Amniotic epithelial cell (primary cell): Measurements from ENCODE around the gene FUT7.

Experiments used
- DNase-seq: peaks from one replicate; pipeline ENCODE4 v3.0.0-alpha.2; 2010; ENCODE audit warnings: low read depth

Gene FUT7, protein sequence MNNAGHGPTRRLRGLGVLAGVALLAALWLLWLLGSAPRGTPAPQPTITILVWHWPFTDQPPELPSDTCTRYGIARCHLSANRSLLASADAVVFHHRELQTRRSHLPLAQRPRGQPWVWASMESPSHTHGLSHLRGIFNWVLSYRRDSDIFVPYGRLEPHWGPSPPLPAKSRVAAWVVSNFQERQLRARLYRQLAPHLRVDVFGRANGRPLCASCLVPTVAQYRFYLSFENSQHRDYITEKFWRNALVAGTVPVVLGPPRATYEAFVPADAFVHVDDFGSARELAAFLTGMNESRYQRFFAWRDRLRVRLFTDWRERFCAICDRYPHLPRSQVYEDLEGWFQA

DNA sequence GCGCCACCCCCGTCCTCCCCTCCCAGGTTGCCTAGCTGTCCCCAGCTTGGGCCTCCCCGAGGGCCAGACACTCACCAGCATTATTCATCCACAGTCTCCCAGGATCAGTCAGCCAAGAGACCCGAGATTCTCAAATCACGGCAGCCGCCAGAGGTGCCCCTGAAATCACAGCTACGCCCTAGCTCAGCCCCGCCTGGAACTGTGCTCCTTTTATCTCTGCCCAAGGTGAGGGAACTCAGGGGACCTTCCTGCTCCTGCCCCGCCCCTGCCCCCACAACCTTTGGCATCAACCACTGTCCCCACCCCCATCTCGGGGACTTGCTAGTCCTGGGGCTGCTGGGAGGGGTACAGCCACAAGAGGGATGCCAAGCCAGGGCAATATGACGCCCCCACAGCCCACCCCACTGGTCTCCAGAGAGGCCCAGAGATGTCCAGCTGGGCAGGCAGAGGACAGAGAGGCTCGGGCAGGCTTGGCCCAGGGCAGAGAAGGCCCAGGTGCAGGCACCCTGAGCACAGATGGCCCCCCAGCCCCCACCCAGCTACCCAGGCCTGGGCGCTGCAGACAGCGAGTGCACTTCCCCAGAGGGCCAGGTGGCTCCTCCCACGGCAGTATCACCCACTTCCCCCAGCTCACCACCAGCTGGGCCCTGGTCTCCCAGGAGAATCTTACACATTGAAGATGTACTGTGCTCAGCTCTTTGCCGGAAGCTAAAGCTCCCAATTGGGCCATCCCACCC, at the start of gene FUT7:
Gene FUT7 (minus strand): TSS at position 185 of the 737 bp plus-strand sequence. CDS start 97 bp downstream, at position 88.
- DNase-seq, result no peak

DNA sequence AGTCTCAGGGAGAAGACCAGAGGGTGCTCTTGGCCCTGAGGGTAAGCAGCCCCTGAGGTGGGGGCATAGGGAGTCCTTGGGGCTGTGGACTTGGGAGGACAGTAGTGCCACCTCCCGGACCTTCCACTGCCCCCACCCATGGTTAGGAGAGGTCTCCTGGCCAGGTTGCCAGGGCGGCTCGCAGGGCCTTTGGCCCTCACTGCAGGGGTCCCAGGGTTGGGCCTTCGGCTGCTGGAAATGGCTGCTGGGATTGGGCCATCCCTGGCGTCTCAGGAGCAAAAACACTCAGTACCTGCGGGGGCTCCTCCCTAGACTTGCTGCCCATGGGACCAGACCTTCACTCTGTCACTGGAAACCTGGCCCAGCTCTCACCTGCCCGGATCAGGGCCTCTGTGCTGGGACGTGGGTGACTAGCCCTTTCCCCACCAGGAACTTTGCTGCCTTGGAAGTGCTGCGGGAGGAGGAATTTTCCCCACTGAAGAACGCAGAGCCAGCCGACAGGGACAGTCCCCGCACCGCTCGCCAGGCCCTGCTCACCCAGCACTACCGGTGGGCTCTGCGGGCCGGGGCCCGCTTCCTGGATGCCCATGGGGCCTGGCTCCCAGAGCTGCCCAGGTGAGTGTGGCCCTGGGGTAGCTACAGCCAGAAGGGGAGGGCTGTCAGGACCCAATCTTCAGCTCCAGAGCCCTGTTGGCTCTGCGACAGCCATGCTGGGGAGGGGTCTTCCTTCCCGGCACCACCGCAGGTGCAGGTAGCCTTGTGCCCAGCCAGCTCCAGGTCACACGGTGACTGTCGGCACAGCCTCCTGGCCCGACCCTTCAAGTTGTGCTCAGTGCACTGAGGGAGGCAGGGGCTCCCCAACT, 48.6 kb upstream of the FUT7 start:
- no peak for DNase-seq

GRCh38 chr9:137079401-137079787, 47.5 kb upstream of the FUT7 start:
- no peak for DNase-seq

DNA sequence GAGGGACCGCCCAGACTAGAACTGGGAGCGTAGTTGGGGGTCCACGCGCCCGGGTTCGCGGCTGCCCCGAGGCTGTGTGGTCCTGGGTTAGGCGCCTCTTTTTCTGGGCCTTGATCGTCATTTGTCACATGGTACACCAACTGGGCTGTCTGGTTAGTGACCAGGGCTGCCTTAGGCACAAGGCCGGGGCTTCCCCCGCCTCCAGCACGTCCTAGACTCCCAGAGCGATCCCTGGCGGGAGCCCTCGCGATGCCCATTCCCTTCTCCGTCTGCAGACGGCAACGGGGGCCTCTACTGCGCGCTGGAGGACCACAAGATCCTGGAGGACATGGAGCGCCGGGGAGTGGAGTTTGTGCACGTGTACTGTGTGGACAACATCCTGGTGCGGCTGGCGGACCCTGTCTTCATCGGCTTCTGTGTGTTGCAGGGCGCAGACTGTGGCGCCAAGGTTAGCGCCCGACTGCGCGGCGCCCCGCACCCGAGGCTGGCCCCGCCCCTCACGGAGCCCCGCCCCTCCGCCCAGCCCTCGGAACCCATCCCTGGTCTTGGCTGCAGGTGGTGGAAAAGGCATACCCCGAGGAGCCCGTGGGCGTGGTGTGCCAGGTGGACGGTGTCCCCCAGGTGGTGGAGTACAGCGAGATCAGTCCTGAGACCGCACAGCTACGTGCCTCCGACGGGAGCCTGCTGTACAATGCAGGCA, 47.0 kb upstream of the FUT7 start:
- DNase-seq, result no peak

DNA sequence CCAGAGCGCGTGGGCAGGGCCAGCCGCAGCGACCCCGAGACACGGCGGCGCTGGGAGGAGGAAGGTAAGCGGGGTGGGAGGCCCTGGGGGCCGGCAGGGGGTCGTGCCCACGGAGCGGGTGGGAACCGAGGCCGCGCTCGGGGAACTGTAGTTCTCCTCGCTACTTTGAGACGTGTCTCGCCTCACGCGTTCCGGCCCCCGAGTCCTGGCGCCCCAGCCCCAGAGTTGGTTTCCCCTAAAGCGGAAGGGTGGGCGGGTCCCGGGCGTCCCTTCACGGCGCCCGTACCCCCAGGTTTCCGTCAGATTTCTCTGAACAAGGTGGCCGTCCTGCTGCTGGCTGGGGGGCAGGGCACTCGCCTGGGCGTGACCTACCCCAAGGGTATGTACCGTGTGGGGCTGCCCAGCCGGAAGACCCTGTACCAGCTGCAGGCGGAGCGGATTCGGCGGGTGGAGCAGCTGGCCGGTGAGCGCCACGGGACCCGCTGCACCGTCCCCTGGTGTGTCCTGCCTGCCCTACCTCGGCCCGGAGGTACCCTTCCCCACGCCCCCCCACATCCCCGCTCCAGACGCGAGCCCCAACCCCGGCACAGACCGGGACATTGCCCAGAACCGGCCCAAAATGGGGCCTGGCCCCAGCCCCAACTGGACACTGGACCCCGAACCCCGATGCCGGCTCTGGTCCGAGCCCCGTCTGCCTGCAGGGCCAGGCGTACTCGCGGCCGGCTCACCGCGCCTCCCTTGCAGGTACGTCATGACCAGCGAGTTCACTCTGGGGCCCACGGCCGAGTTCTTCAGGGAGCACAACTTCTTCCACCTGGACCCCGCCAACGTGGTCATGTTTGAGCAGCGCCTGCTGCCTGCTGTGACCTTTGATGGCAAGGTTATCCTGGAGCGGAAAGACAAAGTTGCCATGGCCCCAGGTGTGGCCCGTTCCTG, 46.1 kb upstream of the FUT7 start:
- no peak for DNase-seq

- peak; percentile 28 for DNase-seq
Measured at GRCh38 chr9:137077010-137077747, 45.3 kb upstream of the FUT7 start, which contains the start of gene UAP1L1. Gene UAP1L1 (plus strand): TSS chr9:137077517. CDS start chr9:137077533, 16 bp downstream.

DNA sequence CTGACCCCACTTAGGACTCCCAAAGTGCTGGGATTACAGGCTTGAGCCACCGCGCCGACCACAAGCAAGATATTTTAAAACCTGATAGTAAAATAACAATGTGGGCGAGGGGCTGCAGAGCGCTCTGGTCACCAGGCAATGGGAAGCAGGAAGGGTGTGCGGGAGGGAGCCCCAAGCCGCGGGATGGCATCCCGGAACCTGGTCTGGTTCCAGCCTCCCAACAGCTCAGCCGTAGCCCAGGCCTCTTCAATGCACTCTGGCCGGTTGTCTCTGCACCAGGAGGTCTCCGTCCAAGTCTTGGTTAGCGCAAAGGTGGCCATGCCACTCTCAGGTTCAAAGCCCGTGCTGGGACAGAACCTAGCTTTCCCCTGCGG, 44.7 kb upstream of the FUT7 start:
- DNase-seq, result no peak

DNA sequence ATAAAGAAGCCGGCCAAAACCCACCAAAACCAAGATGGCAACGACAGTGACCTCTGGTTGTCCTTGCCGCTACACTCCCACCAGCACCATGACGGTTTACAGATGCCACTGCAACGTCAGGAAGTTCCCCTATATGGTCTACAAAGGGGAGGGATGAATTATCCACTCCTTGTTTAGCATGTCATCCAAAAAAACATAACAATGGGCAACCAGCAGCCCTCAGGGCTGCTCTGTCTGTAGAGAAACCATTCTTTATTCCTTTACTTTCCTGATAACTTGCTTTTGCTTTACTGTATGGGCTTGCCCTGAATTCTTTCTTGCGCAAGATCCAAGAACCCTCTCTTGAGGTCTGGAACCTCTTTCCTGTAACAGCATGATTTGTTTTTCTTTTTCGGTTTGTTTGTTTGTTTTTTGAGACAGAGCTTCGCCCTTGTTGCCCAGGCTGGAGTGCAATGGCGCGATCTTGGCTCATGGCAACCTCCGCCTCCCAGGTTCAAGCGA, 43.4 kb upstream of the FUT7 start:
- DNase-seq, result no peak

GRCh38 chr9:137074657-137075274, 42.9 kb upstream of the FUT7 start:
- DNase-seq, result no peak

DNA sequence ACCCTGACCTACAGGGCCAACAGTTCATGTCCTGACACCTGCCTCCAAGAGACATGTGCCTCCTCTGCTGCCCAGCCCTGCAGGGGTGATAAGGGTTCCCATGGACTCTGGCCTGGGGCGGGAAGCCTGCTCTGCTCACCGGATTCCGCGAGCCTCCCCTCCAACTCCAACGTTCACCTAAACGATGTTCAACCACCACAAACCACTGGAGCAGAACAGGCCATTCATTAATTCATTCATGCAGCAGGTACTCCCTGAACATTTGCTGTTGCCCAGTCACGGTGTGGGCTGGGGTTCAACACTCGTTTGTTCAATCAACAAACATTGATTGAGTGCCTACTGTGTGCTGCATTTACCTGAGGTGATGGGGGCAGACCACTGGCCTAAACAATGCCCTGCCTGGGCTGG, 42.1 kb upstream of the FUT7 start:
- DNase-seq, result no peak

GRCh38 chr9:137071282-137071681, 39.4 kb upstream of the FUT7 start:
- no peak for DNase-seq

DNA sequence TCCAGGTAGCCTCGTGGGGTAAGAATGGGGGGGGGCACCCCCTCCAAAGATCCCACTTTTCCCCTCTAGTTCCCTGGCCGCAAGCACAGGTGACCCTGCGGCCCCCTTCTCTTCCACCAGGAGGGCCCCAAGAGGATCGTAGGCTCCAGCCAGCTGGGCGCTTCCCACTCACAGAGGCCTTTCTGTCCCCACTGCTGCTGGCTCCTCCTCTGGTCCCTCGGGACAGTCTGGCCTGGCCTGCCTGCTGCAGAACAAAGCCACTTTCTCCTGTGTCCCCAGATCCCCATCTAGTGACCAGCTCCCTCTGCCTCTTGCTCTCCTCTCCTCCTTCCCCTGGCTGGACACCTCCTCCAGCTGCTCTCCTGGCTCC, 39.0 kb upstream of the FUT7 start:
- DNase-seq, result no peak

GRCh38 chr9:137070201-137070905, 38.5 kb upstream of the FUT7 start, which contains the start of gene SAPCD2:
Gene SAPCD2 (minus strand): TSS chr9:137070557. CDS start chr9:137070460, 97 bp downstream.
- peak; percentile 72 for DNase-seq

- DNase-seq, result no peak
Measured at GRCh38 chr9:137069508-137070091, 37.7 kb upstream of the FUT7 start.

DNA sequence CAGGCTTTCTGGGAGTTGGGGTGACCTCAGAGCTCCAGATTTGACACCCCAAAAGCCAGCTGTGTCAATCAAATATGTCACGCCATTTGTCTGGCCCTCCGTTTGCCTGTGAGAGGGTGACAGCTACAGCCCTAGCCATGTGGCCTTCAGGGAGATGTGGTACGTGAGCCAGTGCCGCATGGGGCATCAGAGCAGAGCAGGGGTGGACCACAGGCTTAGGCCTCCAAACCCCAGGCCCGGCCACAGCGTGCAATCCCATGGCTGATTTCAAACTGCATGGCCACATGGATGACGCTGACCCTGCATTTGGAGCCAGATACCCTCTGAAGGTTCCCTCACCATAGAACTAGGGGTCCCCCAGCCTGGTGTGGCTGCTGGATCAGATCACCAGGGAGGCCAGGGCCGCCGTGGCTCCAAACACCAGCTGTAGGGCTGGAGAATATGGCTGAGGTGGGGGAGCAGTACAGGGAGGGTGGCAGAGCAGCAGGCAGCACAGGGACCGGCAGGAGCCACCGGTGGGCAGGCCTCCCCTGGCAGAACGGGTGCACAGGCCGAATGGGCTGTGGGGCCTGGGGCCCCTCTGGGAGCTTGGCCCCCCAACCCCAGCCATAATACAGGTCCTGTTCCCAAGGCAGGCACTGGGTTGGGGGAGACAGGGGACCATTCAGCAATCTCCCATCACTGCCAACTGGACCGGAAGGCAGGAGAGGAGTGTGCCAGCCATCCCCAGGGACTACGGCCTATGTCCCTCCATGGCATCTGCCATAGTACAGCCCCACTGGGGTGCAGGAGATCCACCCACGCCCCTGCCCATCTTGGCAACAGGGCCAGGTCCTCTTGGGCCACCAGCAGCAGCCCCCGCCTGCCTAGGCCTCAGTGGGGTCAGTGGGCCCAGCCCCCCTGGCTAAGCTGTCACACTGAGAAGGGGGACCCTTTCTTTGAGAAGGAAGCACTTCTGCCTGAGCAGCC, 36.9 kb upstream of the FUT7 start:
- DNase-seq, result no peak

GRCh38 chr9:137067860-137068538, 36.1 kb upstream of the FUT7 start:
- peak; percentile 68 for DNase-seq
